Left colon (tissue), 2 donors: ENCODE results near the gene CDS2. TPM values are rescaled to one million over a fixed set of nuclear protein-coding genes. Genes with fewer than 3 reads are reported as not detected.

Experiments
- ATAC-seq: fragments of 200-7000 bp; cut with Tn5 transposase; one replicate; pipeline ENCODE4 v1.9.1; 2020; ENCODE audit warnings: mild to moderate bottlenecking, moderate library complexity
- DNase-seq, 2 donors: peaks; one replicate each; pipeline ENCODE4 v3.0.0-alpha.2; 2020
- intact Hi-C, 2 donors: fragments of 100-400 bp; cut with DNase I in 1 of 2; cut with micrococcal nuclease in 1 of 2; formaldehyde crosslinking; loops; one replicate each; pipeline versions ENCODE4 v1.11.2 to v1.14.0; 2022; cut with DNase I, micrococcal nuclease
- total RNA-seq, 2 donors: library from RNA; stranded (reverse); fragmentation: NEBNext Ultra II Directional; extraction: Animal tissue kit (Norgen Biotek cat#: 25700); gene quantifications; one replicate each; pipeline ENCODE4 v1.2.1, GENCODE V29; 2021
- donor health status: DM: no; HTN: no; CAD: no.
- donor health status: DM: yes; HTN: yes; CAD: no.

The CDS2 gene
- total RNA-seq, 2 donors from 2014 or later, result 33.4 to 42.6 TPM

DNA sequence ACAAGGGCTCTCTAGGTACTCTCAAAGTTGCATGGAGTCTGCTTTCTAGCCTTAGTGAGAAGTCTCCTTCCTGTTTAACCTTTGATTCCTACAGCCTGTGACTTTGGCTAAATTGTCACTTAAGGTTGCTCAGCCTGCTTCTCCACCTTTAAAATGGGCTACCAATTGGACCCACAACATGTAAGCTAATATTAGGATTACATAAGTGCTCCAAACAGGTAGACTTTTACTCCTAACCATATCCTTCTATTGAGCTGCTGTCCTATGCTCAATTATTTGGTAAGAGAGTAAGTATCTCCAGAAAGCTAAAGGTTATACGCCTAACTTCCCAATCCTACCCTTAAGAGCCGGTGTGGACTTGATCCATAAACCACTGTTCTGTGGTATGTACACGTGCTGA, 9.9 kb upstream of the CDS2 start:
- no peak for ATAC-seq
- intact Hi-C loops, result no loop called here
- DNase-seq, result no peak

DNA sequence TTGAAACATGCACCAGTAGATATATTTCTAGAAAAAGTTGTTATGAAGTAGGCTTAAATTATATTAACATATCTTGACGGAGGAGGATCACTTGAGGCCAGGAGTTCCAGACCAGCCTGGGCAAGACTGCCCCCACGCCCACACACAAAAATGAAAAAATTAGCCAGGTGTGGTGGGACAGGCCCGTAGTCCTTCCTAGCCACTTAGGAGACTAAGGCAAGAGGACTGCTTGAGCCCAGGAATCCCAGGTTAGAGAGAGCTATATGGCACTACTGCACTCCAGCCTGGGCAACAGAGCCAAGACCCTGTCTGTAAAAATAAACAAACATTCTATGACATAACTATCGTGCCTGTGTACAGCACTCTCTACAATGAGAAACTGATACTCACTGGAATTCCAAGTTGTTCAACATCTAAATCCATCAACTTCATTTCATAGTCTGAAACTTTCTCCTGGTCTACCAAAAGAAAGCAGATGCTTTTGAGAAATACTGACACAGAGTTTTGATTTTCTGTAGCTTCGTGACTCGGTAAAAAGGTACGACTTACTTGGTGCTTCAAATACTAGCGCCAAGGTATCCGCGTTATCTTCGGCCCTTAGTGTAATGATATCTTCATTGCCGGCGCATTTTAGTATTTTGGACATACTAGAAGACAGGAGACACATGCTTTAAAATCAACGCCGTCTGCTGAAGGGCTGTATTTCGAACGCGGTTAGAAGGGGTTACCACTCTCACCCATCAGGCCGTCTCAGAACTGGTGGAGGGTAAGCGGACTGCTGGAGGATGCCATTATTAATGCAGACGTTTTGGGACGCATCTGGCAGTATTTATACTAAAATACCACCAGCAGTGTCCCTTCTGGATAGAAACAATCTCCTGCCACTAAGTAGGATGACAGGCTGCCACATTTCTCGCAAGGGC, 8.3 kb upstream of the CDS2 start:
- DNase-seq (no peak), ATAC-seq (no peak)
- intact Hi-C loops, result no loop called here

DNA sequence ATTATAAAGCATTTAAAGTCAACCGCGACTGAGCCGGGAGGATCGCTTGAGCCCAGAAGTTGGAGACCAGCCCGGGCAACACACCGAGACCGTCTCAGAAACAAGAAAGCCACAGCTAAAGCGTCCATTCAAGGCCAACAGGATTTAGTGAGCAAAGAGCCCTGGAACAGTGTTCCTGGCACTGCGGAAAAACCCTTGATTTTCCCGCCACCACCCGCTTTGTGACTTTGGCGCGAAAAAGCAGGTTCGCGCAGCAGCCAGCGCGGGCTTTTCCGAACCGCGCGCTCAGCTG, 7.7 kb upstream of the CDS2 start:
- intact Hi-C loops, result no loop called here
- ATAC-seq (no peak), DNase-seq (no peak)

DNA sequence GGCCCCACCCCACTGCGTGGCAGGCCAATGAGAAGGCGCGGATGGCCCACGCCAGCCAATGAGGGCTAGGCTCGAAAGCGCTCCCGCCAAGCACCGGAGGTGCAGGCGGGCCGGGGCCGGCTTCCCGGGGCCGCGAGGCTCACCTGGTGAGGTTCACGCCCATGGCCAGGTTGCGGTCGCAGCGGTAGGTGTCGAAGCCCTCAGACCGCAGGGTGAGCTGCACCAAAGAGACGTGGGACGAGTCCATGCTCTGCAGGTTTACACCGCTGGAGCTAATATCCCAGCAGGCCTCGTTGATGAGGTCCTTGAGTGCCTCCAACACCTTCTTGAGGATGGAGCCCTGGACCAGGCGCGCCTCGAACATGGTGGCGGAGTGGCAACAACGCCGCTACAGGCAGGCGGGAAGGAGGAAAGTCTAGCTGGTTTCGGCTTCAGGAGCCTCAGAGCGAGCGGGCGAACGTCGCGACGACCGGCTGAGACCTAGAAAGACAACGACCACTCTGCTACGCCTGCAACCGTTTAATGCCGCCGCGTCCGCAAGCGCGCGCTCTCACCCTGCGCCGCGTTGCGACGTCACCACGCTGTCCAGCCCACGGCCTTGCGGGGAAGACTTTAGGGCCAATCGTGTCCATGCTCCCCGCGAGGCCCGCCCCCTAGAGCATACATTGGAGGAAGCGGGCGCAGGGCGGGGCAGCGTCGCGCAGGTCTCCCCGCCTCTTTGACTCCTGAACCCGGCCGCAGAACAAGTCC, 7.2 kb upstream of the CDS2 start, which contains the start of gene PCNA:
PCNA (minus strand) TSS at position 524 of the 750 bp plus-strand sequence; CDS start at position 364, 160 bp downstream.
- ATAC-seq (peak; percentile 95), DNase-seq (peak; percentile 98 to 99)
- intact Hi-C loops, result no loop called here

DNA sequence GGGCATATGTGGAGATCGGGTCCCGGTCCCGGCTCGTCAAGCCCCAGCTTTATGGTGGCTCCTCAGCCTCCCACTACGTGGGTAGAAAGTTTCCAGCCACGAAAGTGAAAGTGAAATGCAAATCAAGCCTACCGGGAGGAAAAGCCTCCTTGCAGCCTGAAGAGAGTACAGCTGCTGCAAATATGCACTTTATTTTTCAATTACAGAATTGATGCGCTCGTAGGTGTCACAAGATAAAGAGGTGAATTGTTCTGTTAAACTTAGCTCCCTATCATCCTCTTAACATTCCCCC, 6.7 kb upstream of the CDS2 start:
- DNase-seq, result no peak
- no peak for ATAC-seq
- intact Hi-C loops, result no loop called here

DNA sequence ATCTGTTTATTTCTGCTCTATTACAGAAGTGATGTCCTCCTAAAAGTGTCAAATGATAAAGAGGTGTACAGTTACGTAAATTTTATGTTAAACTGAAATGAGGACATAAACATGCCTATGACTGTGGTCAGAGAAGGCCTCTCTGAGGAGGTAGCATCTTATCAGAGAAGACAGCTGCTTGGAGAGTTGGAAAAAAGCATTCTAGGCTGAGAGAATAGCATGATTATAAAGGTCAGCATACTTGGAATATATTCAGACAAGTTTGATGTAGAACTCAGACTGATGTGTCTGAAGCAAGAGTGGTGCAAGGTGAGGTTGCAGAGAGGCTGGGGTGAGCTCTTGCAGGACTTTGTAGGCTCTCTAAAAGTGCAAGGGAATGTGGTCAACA, 3.9 kb upstream of the CDS2 start:
- no peak for ATAC-seq
- no peak for DNase-seq
- intact Hi-C loops, result no loop called here

DNA sequence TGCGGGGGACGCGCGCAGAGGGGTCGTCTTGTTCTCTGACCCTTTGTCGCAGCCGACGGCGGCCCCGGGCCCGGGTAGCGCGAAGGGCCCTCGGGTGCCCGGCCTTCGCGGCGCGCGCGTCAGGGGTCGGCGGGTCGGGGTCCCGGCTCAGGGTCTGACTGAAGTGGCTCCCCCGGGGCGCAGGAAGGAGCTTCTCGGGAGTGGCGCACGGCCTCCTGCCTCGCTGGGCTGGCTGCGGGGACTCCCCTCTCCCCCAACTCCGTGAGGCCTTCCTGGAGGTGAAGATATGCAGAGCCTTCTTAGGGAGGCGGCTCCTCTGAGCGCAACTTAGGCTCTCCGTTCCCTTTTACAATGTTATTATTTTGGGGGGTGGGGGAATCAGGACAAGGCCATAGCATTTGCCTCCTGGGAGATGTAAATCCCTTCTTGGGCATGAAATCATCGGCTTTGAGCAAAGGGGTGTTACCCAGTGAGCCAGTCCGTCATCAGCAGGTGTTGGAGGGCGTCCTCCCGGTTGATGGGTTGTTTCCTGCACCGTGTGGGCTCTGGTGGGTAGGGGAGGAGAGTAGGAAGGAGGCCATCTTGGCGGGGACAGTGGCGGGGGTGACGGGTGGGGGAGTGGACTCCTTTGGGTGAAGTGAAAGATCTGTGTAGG, 523 bp downstream of the CDS2 start:
- intact Hi-C loops, result loop anchor here in 1 of 2 donors (5.0 kb wide), 1 partner anchor 65 kb away; no protein-coding TSS in a partner anchor
- DNase-seq (peak; percentile 66 to 71), ATAC-seq (peak; percentile 38)

DNA sequence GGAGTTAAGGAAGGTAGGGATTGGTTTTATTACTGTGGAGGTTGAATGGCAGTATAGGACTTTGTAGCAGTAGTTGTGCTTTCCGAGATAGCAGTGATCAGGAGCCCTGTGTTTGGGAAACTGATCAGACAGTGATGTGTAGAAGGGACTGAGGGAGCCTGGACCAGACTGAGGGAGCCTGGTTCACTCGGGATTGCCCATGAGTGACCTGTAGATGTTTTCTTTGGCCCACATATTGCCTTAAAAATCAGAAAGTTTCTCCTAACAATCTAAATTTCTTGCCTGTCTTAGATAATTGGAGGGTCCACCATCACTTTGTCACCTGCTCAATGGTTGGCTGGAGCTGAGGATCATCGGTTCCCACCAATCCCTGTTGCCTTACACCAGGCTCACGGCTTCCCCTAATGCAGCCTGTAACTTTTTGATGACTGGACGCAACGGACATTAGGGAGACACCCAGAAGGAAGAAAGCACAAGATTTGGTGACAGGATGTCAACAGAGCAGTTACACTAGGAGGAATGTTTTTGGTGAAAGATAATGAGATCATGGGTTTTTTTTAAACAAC, 1.1 kb downstream of the CDS2 start:
- intact Hi-C loops, result loop anchor here in 1 of 2 donors (5.0 kb wide), 1 partner anchor 64 kb away; no protein-coding TSS in a partner anchor
- ATAC-seq (no peak), DNase-seq (no peak)

DNA sequence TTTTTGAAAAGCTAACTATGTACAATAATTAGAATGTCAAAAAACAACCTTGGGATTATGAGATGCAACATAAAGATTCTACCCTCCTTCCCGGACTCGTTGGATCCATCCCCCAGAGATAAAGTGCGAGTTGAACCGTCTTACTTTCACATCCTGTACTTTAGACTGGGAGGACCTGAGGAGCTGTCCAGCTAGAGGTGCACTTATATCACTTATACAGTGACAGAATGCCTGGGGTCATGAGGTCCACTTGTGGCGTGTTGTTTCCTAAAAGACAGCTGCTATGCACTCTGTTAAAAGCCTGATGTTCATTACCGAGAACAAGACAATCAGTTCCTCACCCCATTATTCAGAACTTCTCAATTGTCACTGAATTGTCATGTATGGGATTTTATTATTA, 2.1 kb downstream of the CDS2 start:
- no peak for DNase-seq
- intact Hi-C loops, result loop anchor here in 1 of 2 donors (5.0 kb wide), 1 partner anchor 63 kb away; no protein-coding TSS in a partner anchor
- no peak for ATAC-seq

DNA sequence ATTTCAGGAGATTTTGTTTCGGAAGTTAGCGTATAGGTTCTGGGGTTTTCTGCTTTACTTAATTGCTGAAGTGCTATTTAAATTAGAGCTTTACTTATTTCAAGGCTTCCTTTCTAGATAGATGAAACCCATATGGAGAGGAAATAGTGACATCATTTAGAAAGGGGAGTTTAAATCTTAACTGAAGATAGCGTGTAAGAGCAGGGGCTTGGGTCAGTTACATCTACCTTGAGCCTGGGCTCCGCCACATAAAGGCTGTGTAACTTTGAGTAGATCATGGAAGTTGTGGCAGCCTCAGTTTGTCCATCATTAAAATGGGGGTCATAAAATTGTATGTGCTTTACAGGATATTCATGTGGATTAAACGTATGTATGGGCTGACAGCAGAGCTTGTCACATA, 4.7 kb downstream of the CDS2 start:
- intact Hi-C loops, result loop anchor here in 1 of 2 donors (10.0 kb wide), 1 partner anchor 53 kb away; no protein-coding TSS in a partner anchor
- ATAC-seq (no peak), DNase-seq (no peak)

DNA sequence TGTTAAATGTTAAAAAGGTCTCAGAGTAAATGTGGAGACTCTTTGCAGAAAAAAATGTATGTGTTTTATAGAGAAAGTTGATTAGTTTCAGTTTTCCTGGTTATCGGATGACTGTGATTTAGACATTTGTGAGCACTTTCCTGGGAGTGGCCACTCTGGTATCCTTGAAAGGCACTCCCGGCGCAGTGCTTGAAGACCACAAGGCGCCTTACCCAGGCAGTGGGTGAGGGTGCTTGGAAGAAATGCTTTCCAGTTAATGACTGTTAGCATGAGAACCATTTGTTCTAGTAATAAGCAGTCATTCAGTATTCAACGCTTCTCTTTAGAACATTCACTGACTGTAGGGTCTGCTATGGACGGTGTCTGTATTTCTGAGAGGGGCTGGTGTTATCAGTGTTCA, 7.2 kb downstream of the CDS2 start:
- DNase-seq (no peak), ATAC-seq (no peak)
- intact Hi-C loops, result loop anchor here in 1 of 2 donors (10.0 kb wide), 1 partner anchor 51 kb away; no protein-coding TSS in a partner anchor

DNA sequence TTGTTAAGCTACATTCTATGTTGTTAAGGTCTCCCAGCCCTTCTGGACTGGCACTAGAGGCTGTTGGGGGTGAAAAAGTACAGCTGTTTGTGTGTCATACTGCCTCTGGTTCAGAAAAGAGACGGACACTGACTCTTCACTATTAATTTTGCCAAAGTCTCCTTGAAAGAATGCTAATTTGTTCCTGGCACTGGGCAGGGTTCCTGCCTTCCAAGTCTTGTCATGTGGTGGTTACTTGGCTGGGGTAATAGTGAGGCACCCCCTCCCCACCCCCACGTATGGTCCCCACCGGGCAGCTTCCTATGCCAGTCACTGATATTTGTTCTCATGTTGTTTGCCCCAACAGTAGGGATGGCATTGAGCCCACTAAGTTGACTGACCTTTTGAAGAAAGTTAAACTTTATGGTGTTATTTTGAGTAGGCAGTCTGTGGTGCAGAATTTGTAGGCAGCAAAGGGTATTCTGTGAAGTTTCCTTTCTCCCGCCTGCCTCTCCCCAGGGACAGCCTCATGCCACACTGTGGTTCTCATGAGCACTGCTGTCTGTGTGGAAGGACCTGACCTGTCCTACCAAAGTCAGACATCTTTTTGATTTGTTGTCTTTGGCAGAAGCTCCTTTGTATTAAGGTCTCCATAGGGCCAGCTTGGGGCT, 8.7 kb downstream of the CDS2 start:
- ATAC-seq (no peak), DNase-seq (no peak)
- intact Hi-C loops, result loop anchor here in 1 of 2 donors (10.0 kb wide), 1 partner anchor 49 kb away; no protein-coding TSS in a partner anchor

DNA sequence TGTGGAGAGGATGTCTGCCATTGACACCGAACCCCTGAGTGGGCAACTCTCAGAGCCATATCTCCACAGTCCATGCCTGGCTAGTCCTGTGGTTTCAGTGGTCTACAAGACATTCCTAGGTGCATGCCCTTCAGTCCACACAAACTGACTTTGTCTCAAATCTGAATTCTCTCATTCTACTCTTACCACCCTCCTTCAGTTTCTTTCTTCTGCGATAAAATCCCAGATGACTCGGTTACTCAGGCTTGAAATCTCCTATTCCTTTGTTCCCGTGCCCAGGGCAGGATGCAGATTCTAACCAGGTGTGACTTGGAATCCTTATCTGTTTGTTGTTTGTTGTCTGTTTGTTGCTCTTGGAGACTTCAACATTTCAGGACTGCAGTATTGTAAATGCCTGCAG, 9.3 kb downstream of the CDS2 start:
- intact Hi-C loops, result loop anchor here in 1 of 2 donors (10.0 kb wide), 1 partner anchor 49 kb away; no protein-coding TSS in a partner anchor
- ATAC-seq, result no peak
- DNase-seq, result no peak

DNA sequence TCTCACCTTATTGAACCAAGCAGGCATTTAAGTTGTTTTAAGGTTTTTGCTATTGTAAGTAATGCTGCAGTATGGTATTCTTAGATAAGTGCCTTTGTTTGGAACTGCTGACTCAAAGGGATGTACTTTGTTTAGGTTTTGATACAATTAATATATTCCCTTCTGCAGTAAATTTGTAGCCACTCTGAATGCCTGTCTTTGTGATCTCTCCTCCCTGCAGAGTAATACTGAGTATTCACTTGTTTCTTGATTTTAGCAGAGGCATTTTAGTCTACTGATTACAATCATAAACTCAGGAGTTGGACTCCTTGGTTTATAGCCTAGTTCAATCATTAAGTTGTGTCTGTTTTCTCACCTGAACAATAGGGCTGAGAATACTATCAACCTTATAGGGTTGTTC, 13.4 kb downstream of the CDS2 start:
- ATAC-seq (peak; percentile 81), DNase-seq (no peak)
- intact Hi-C loops, result no loop called here

DNA sequence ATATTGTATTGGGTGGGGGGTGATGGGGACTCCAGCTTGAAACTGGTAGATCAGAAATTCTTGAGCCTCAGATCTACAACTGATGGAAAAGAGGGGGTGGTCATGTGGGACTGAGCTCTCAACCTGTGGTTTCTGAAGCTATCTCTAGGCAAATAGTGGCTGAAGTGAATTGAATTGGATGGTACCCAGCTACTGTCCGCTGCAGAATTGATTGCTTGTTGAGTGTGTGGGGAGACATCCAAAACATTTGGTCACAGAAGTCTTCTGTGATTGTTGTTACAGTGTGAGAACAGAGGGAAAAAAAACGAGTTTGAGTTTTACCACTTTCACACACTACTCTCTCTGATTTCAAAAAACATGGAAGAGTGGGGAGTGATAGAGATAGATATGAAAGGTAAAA, 14.8 kb downstream of the CDS2 start:
- DNase-seq, result no peak
- ATAC-seq, result no peak
- intact Hi-C loops, result no loop called here

DNA sequence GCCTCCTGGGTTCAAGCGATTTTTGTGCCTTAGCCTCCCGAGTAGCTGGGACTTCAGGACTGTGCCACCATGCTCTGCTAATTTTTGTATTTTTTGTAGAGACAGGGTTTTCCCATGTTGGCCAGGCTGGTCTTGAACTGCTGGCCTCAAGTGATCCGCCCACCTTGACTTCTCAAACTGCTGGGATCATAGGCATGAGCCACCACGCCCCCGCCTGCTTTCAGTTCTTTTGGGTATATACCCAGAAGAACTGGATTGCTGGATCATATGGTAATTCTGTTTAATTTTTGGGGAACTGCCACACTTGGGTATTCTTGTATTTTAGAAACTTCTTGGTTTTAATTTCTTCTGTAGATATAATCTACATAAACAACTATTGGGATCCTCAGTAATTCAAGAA, 17.0 kb downstream of the CDS2 start:
- DNase-seq, result no peak

DNA sequence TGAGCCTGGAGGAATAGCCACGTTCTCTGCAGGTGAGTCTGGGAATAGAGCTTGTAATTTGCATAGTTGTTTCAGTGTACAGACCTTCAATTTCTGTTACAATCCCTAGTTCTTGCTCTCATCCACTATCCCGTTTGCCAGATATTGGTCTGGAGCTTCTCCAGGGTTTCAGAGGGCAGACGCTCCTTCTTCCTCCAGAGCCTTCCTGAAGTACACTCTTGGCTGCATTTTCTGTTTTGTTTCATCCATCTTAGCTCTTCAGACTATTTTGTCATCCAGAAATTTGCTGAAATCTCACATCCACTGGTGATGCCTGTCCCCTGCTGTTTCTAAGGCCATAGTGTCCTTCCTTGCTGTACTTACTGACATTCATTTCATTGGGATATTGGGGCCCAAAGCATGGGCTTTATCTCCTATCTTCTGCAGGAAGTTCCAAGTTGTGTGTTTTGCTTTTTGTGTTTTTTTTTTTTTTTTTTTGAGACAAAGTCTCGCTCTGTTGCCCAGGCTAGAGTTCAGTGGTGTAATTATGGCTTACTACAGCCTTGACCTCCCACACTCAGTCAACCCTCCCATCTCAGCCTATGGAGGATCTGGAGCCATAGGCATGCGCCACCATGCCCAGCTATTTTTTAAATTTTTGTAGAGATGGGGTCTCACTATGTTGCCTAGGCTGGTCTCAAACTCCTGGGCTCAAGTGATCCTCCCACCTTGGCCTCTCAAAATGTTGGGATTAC, 18.7 kb downstream of the CDS2 start:
- ATAC-seq (no peak), DNase-seq (no peak)
- intact Hi-C loops, result no loop called here

More for the DNA sequence above, 17.0 kb downstream of the CDS2 start:
- no peak for ATAC-seq
- intact Hi-C loops, result no loop called here

DNA sequence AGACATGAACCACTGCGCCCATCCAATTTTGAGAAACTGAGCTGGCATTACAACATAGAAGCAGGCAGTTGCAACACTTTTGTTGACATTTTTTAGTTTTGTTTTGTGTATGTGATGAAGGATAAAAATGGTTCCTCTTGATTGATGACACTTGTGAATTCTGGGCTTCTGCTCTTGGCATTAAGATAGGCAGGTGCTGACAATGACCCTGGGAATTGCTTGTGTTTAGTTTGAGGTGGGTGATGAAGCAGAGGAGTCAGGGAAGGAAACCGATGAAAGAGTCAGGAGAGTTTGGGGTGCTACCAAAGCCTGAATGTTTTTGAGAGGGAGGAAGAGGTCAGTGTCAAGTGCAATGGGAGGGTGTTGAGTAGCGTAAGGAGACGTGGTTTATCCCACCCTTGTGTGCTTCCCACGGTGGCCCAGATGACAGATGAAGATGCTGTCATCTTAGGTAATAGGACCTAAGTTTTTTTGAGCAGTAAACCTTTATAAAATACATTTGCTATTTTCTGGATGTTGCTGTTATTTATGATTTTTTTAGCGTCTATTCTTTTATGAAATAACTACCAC, 19.4 kb downstream of the CDS2 start:
- intact Hi-C loops, result no loop called here

More for the DNA sequence above, 19.4 kb downstream of the CDS2 start:
- ATAC-seq (no peak), DNase-seq (no peak)
